HCT116 (cell line): Measurements from ENCODE around the gene RALGPS1. TPM values are rescaled to one million over a fixed set of nuclear protein-coding genes. Genes with fewer than 3 reads are reported as not detected.

Experiments
- ATAC-seq: fragments of 200-7000 bp; cut with Tn5 transposase; 2 replicates; pipeline ENCODE4 v1.9.1; 2020; ENCODE audit warnings: mild to moderate bottlenecking, moderate library complexity
- BruUV-seq: library from RNA; stranded (reverse); fragments of 400-500 nt; replicated peaks from 2 replicates; lab custom pipeline; 2021; lab: Mats Ljungman, UMichigan
- CTCF ChIA-PET: fragments of 300-600 bp; sonication (Branson Sonifier 250); formaldehyde crosslinking; loops from one replicate; lab custom pipeline; 2021; ENCODE audit warnings: antibody characterized with exemption; lab: Charles Lee
- POLR2A ChIA-PET: fragments of 300-600, 350-600 bp; sonication (Branson Sonifier 250); formaldehyde crosslinking; loops from one replicate; lab custom pipeline; 2021; ENCODE audit warnings: antibody characterized with exemption; lab: Charles Lee
- RAD21 ChIA-PET, 2 experiments: fragments of 300-600 bp; sonication (Branson Sonifier 250); formaldehyde crosslinking; loops; one replicate each; lab custom pipeline; 2023; ENCODE audit warnings: low total read pairs in 2 of 2; ENCODE audit not compliant: uncharacterized antibody in 2 of 2, unreplicated experiment in 2 of 2, low non-redundant PET in 1 of 2; lab: Charles Lee
- DNase-seq: peaks from one replicate; pipeline ENCODE4 v3.0.0-alpha.2; 2010; ENCODE audit warnings: low read depth, low spot score
- H2AFZ ChIP-seq: fragments of 200-600 bp; shearing (Covaris generic), sonication (generic); 2 replicates; pipeline ENCODE4 v1.6.1; 2017; ENCODE audit warnings: low read depth, mixed run types, mixed read lengths, antibody characterized with exemption, low read length; ENCODE audit not compliant: poor library complexity, severe bottlenecking
- H3K27ac ChIP-seq: 2 replicates; pipeline ENCODE4 v1.5.1; 2012; ENCODE audit warnings: low read depth, low read length
- H3K27me3 ChIP-seq: fragments of 200-600 bp; sonication (generic); 2 replicates; pipeline ENCODE4 v1.6.1; 2016; ENCODE audit warnings: mixed run types, low read length, mixed read lengths; ENCODE audit not compliant: insufficient read depth
- H3K36me3 ChIP-seq, 2 experiments: fragments of 200-500 bp in 1 of 2; fragments of 200-600 bp in 1 of 2; sonication (Bioruptor generic) in 1 of 2; sonication (generic) in 1 of 2; 2 replicates each; pipeline versions ENCODE4 v1.5.1 to v1.6.1; 2014 to 2016; ENCODE audit warnings: low read length in 2 of 2, inconsistent platforms in 1 of 2, mixed read lengths in 1 of 2, mixed run types in 1 of 2; ENCODE audit not compliant: insufficient read depth in 2 of 2, control insufficient read depth in 1 of 2
- H3K4me1 ChIP-seq, 2 experiments: fragments of 200-600 bp in 1 of 2; sonication (generic) in 1 of 2; 2 replicates each; pipeline versions ENCODE4 v1.5.1 to v1.6.1; 2012 to 2017; ENCODE audit warnings: low read length in 2 of 2, inconsistent platforms in 1 of 2, mild to moderate bottlenecking in 1 of 2, mixed read lengths in 1 of 2, mixed run types in 1 of 2, moderate library complexity in 1 of 2; ENCODE audit not compliant: insufficient read depth in 2 of 2, control insufficient read depth in 1 of 2
- H3K4me2 ChIP-seq: fragments of 200-600 bp; sonication (generic); 2 replicates; pipeline ENCODE4 v1.6.1; 2017; ENCODE audit warnings: mixed run types, low read length, mixed read lengths
- H3K4me3 ChIP-seq, 2 experiments: fragments of 200-600 bp in 1 of 2; sonication (generic) in 1 of 2; replicated peaks in 1 of 2; 2 replicates each; pipeline ENCODE4 v1.5.1; 2011 to 2016; ENCODE audit warnings: low read length in 2 of 2, control low read depth in 1 of 2, low read depth in 1 of 2, mild to moderate bottlenecking in 1 of 2, mixed read lengths in 1 of 2, mixed run types in 1 of 2
- H3K79me2 ChIP-seq: fragments of 200-600 bp; sonication (generic); 2 replicates; pipeline ENCODE4 v1.6.1; 2017; ENCODE audit warnings: mild to moderate bottlenecking, mixed run types, low read length, moderate library complexity, mixed read lengths; ENCODE audit not compliant: insufficient read depth
- H3K9ac ChIP-seq: fragments of 200-600 bp; sonication (generic); 2 replicates; pipeline ENCODE4 v1.6.1; 2016; ENCODE audit warnings: low read length, mixed read lengths
- H3K9me2 ChIP-seq: fragments of 200-600 bp; sonication (generic), shearing (Covaris generic); 2 replicates; pipeline ENCODE4 v1.6.1; 2017; ENCODE audit warnings: mixed run types, mild to moderate bottlenecking, moderate library complexity; ENCODE audit not compliant: insufficient read depth
- H3K9me3 ChIP-seq, 2 experiments: fragments of 200-500 bp in 1 of 2; fragments of 200-600 bp in 1 of 2; sonication (Bioruptor generic) in 1 of 2; sonication (generic) in 1 of 2; 2 replicates each; pipeline ENCODE4 v1.6.1; 2014 to 2017; ENCODE audit warnings: low read length in 2 of 2, mixed read lengths in 2 of 2, inconsistent platforms in 1 of 2, low read depth in 1 of 2, mild to moderate bottlenecking in 1 of 2, mixed run types in 1 of 2, moderate library complexity in 1 of 2; ENCODE audit not compliant: control insufficient read depth in 1 of 2, insufficient read depth in 1 of 2
- H4K20me1 ChIP-seq: fragments of 200-600 bp; sonication (generic), shearing (Covaris generic); 2 replicates; pipeline ENCODE4 v1.6.1; 2017; ENCODE audit warnings: mixed run types, mild to moderate bottlenecking, moderate library complexity; ENCODE audit not compliant: insufficient read depth
- CBX3 ChIP-seq: IDR thresholded peaks from 2 replicates; pipeline ENCODE4 v1.6.1; 2012; ENCODE audit warnings: low read depth
- CEBPB ChIP-seq: IDR thresholded peaks from 2 replicates; pipeline ENCODE4 v1.6.1; 2012; ENCODE audit warnings: low read depth
- EGR1 ChIP-seq: IDR thresholded peaks from 2 replicates; pipeline ENCODE4 v1.6.1; 2012; ENCODE audit warnings: low read depth
- EZH2 ChIP-seq: fragments of 200-600 bp; sonication (generic); IDR thresholded peaks from 2 replicates; pipeline ENCODE4 v1.6.1; 2017; ENCODE audit warnings: antibody characterized with exemption, mixed run types
- EZH2phosphoT487 ChIP-seq: fragments of 200-600 bp; IDR thresholded peaks from 2 replicates; pipeline ENCODE4 v1.6.1; 2018; ENCODE audit warnings: antibody characterized with exemption, borderline replicate concordance
- FOSL1 ChIP-seq: IDR thresholded peaks from 2 replicates; pipeline ENCODE4 v1.6.1; 2012; ENCODE audit warnings: low read depth
- JUND ChIP-seq: IDR thresholded peaks from 2 replicates; pipeline ENCODE4 v1.6.1; 2012
- POLR2AphosphoS5 ChIP-seq: IDR thresholded peaks from 2 replicates; pipeline ENCODE4 v1.6.1; 2011; ENCODE audit warnings: mild to moderate bottlenecking, low read depth, low read length, moderate library complexity
- RAD21 ChIP-seq: IDR thresholded peaks from 2 replicates; pipeline ENCODE4 v1.6.1; 2012; ENCODE audit warnings: low read depth, mild to moderate bottlenecking
- SIN3A ChIP-seq: IDR thresholded peaks from 2 replicates; pipeline ENCODE4 v1.6.1; 2012; ENCODE audit warnings: low read depth
- SP1 ChIP-seq: IDR thresholded peaks from 2 replicates; pipeline ENCODE4 v1.6.1; 2012; ENCODE audit warnings: low read depth
- YY1 ChIP-seq: IDR thresholded peaks from 2 replicates; pipeline ENCODE4 v1.6.1; 2011; ENCODE audit warnings: low read length, low read depth, moderate library complexity, mild to moderate bottlenecking; ENCODE audit not compliant: insufficient replicate concordance; ENCODE audit errors: extremely low read depth
- ZNF274 ChIP-seq: fragments of 200-500 bp; sonication (Bioruptor generic); IDR thresholded peaks from 2 replicates; pipeline ENCODE4 v1.6.1; 2014; ENCODE audit warnings: mild to moderate bottlenecking, low read depth, low read length, inconsistent platforms
- intact Hi-C: fragments of 100-400 bp; cut with micrococcal nuclease; formaldehyde crosslinking; loops from 2 replicates; pipeline ENCODE4 v1.10.0; 2022
- total RNA-seq: library from RNA; stranded (reverse); gene quantifications from one replicate; pipeline ENCODE4 v1.2.1, GENCODE V29; 2021; ENCODE audit not compliant: unreplicated experiment
- TF ChIP-seq, protein P1 (sequence below): IDR thresholded peaks from 2 replicates; pipeline ENCODE4 v1.6.1; 2012
- TF ChIP-seq, protein P2 (sequence below): IDR thresholded peaks from 2 replicates; pipeline ENCODE4 v1.6.1; 2011; ENCODE audit warnings: mild to moderate bottlenecking, low read length, moderate library complexity; ENCODE audit not compliant: insufficient replicate concordance; ENCODE audit errors: extremely low read depth
- TF ChIP-seq, protein P3 (sequence below): IDR thresholded peaks from 2 replicates; pipeline ENCODE4 v1.6.1; 2012; ENCODE audit warnings: low read depth
- TF ChIP-seq, protein P4 (sequence below): IDR thresholded peaks from 2 replicates; pipeline ENCODE4 v1.6.1; 2012

Gene RALGPS1
- total RNA-seq, 1 experiment from 2014 or later = 7.6 TPM

DNA sequence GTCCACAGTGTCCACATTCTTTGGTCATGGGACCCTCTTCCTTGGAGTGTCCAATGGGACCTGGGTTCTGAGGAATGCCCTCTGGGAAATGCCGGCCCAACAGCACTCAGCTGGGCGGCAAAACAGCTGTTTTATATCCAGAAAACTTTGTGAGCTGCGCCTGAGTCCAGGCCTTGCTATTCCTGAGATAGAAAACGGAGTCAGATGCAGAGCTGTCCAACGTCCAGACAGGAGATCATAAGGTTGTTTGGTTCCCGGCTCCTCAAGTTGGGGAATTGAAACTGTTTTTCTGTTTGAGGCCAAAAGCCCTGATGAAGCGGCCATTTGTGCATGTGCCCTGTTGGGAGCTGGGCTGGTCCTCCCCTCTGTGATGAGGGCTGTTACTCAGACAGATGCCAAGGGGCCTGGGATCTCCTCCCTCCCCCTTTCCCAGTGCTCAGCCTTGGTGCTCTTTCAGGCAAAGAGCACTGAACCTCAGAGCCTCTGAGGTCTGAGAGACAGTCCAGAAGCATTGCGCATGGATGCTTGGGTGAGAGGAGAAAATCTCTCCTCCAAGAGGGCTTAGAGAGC is 283.4 kb downstream of the RALGPS1 start:
- CTCF ChIA-PET = interaction anchor here (3.2 to 3.8 kb wide), 2 partner anchors 233 to 257 kb away, joined by 25 to 36 read pairs; no protein-coding TSS in a partner anchor
- POLR2A ChIA-PET = interaction anchor here (0.6 kb wide), 1 partner anchor 10 kb away, joined by 3 read pairs; no protein-coding TSS in a partner anchor

More for the DNA sequence above, 283.4 kb downstream of the RALGPS1 start:
- no peak for DNase-seq
- Histone ChIP-seq H3K4me3 (no peak overlapping the region), H3K9me2 (no peaks in the 10 kb centered on the region), H3K9ac (no peak overlapping the region), H4K20me1 (no peaks in the 10 kb centered on the region), H3K79me2 (no peaks in the 10 kb centered on the region), H3K4me1 (peaks cover 19 to 28% of the 10 kb centered on the region in 2 experiments), H3K4me2 (no peak overlapping the region), H3K36me3 (no peaks in the 10 kb centered on the region), H2AFZ (no peak overlapping the region), H3K9me3 (no peaks in the 10 kb centered on the region), H3K27me3 (no peaks in the 10 kb centered on the region), H3K27ac (no peak overlapping the region)
- BruUV-seq = no TSS peak
- ATAC-seq = no peak
- RAD21 ChIA-PET = interaction anchor here (0.5 to 1.5 kb wide), 5 partner anchors 198 to 305 kb away, joined by 3 to 6 read pairs (median 5); no protein-coding TSS in a partner anchor
- no peak for TF ChIP-seq SP1
- TF ChIP-seq RAD21 = no peak
- TF ChIP-seq, protein P1, sequence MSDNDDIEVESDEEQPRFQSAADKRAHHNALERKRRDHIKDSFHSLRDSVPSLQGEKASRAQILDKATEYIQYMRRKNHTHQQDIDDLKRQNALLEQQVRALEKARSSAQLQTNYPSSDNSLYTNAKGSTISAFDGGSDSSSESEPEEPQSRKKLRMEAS = no peak
- no peak for TF ChIP-seq ZNF274
- TF ChIP-seq, protein P2, sequence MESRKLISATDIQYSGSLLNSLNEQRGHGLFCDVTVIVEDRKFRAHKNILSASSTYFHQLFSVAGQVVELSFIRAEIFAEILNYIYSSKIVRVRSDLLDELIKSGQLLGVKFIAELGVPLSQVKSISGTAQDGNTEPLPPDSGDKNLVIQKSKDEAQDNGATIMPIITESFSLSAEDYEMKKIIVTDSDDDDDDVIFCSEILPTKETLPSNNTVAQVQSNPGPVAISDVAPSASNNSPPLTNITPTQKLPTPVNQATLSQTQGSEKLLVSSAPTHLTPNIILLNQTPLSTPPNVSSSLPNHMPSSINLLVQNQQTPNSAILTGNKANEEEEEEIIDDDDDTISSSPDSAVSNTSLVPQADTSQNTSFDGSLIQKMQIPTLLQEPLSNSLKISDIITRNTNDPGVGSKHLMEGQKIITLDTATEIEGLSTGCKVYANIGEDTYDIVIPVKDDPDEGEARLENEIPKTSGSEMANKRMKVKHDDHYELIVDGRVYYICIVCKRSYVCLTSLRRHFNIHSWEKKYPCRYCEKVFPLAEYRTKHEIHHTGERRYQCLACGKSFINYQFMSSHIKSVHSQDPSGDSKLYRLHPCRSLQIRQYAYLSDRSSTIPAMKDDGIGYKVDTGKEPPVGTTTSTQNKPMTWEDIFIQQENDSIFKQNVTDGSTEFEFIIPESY = no peak
- TF ChIP-seq JUND = no peak
- no peak for TF ChIP-seq YY1
- TF ChIP-seq EZH2 = no peak
- TF ChIP-seq, protein P3, sequence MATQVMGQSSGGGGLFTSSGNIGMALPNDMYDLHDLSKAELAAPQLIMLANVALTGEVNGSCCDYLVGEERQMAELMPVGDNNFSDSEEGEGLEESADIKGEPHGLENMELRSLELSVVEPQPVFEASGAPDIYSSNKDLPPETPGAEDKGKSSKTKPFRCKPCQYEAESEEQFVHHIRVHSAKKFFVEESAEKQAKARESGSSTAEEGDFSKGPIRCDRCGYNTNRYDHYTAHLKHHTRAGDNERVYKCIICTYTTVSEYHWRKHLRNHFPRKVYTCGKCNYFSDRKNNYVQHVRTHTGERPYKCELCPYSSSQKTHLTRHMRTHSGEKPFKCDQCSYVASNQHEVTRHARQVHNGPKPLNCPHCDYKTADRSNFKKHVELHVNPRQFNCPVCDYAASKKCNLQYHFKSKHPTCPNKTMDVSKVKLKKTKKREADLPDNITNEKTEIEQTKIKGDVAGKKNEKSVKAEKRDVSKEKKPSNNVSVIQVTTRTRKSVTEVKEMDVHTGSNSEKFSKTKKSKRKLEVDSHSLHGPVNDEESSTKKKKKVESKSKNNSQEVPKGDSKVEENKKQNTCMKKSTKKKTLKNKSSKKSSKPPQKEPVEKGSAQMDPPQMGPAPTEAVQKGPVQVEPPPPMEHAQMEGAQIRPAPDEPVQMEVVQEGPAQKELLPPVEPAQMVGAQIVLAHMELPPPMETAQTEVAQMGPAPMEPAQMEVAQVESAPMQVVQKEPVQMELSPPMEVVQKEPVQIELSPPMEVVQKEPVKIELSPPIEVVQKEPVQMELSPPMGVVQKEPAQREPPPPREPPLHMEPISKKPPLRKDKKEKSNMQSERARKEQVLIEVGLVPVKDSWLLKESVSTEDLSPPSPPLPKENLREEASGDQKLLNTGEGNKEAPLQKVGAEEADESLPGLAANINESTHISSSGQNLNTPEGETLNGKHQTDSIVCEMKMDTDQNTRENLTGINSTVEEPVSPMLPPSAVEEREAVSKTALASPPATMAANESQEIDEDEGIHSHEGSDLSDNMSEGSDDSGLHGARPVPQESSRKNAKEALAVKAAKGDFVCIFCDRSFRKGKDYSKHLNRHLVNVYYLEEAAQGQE = no peak
- TF ChIP-seq CBX3 = no peak
- TF ChIP-seq EZH2phosphoT487 = no peak
- no peak for TF ChIP-seq FOSL1
- no peak for TF ChIP-seq EGR1
- TF ChIP-seq POLR2AphosphoS5 = no peak
- TF ChIP-seq CEBPB = no peak
- TF ChIP-seq SIN3A = no peak
- TF ChIP-seq, protein P4, sequence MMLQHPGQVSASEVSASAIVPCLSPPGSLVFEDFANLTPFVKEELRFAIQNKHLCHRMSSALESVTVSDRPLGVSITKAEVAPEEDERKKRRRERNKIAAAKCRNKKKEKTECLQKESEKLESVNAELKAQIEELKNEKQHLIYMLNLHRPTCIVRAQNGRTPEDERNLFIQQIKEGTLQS = no peak
- intact Hi-C loops = loop anchor here (2.0 kb wide), 1 partner anchor 65 kb away; no protein-coding TSS in a partner anchor
